ENCODE results near the gene GAB3. TPM values are rescaled to one million over a fixed set of nuclear protein-coding genes. Genes with fewer than 3 reads are reported as not detected.
"Not testable (repeated sequence)": the region's sequence is repeated elsewhere in the genome, so short reads cannot be mapped to it uniquely, and the experiment has no call there.

Gene GAB3
- total RNA-seq, 1 experiment from 2014 or later: 10.7 TPM

- no peak for DNase-seq
- Histone ChIP-seq H3K27me3 (no peaks in the 10 kb centered on the region), H3K9me3 (no peaks in the 10 kb centered on the region), H3K4me3 (no peak overlapping the region), H3K36me3 (no peaks in the 10 kb centered on the region)
Observed at GRCh38 chrX:154654372-154654771, 96.5 kb downstream of the GAB3 start.

GRCh38 chrX:154653413-154653812, 97.5 kb downstream of the GAB3 start, which contains the start of gene CTAG2:
Gene CTAG2 (minus strand): TSS chrX:154653579. CDS start chrX:154653515, 64 bp downstream.
- not testable (repeated sequence) for H3K4me3 ChIP-seq

GRCh38 chrX:154653048-154653401, 97.9 kb downstream of the GAB3 start:
- Histone ChIP-seq H3K36me3 (no peaks in the 10 kb centered on the region), H3K9me3 (no peaks in the 10 kb centered on the region), H3K27me3 (no peaks in the 10 kb centered on the region), H3K4me3 (no peak overlapping the region)
- no peak for DNase-seq

More at GRCh38 chrX:154653413-154653812, 97.5 kb downstream of the GAB3 start, which contains the start of gene CTAG2:
- H3K27me3 ChIP-seq, H3K9me3 ChIP-seq, DNase-seq, H3K36me3 ChIP-seq: not testable (repeated sequence)

GRCh38 chrX:154652311-154653047, 98.4 kb downstream of the GAB3 start:
- DNase-seq: no peak
- no peak overlapping the region for H3K4me3 ChIP-seq

GRCh38 chrX:154650221-154650510, 100.7 kb downstream of the GAB3 start:
- no peak for DNase-seq
- H3K4me3 ChIP-seq: no peak overlapping the region
- H3K36me3 ChIP-seq: no peaks in the 10 kb centered on the region
- H3K9me3 ChIP-seq: no peaks in the 10 kb centered on the region
- H3K27me3 ChIP-seq: no peaks in the 10 kb centered on the region

More at GRCh38 chrX:154652311-154653047, 98.4 kb downstream of the GAB3 start:
- no peaks in the 10 kb centered on the region for H3K27me3 ChIP-seq
- no peaks in the 10 kb centered on the region for H3K36me3 ChIP-seq
- H3K9me3 ChIP-seq: no peaks in the 10 kb centered on the region

- no peak for DNase-seq
- Histone ChIP-seq H3K27me3 (no peaks in the 10 kb centered on the region), H3K36me3 (no peaks in the 10 kb centered on the region), H3K9me3 (no peaks in the 10 kb centered on the region), H3K4me3 (no peak overlapping the region)
Observed at GRCh38 chrX:154649503-154650220, 101.2 kb downstream of the GAB3 start.

- H3K36me3 ChIP-seq: no peaks in the 10 kb centered on the region
- H3K4me3 ChIP-seq: no peak overlapping the region
- no peak for DNase-seq
- no peaks in the 10 kb centered on the region for H3K27me3 ChIP-seq
- H3K9me3 ChIP-seq: no peaks in the 10 kb centered on the region
Observed at GRCh38 chrX:154648931-154649330, 101.9 kb downstream of the GAB3 start.

- not testable (repeated sequence) for DNase-seq
Observed at GRCh38 chrX:154645745-154646378, 105.0 kb downstream of the GAB3 start.

GRCh38 chrX:154643708-154644107, 107.2 kb downstream of the GAB3 start:
- not testable (repeated sequence) for H3K9me3 ChIP-seq, H3K4me3 ChIP-seq, H3K36me3 ChIP-seq, H3K27me3 ChIP-seq, DNase-seq

More at GRCh38 chrX:154645745-154646378, 105.0 kb downstream of the GAB3 start:
- not testable (repeated sequence) for H3K9me3 ChIP-seq, H3K4me3 ChIP-seq, H3K36me3 ChIP-seq, H3K27me3 ChIP-seq

- not testable (repeated sequence) for DNase-seq, H3K4me3 ChIP-seq, H3K9me3 ChIP-seq, H3K36me3 ChIP-seq, H3K27me3 ChIP-seq
Observed at GRCh38 chrX:154641740-154642139, 109.1 kb downstream of the GAB3 start.

- H3K36me3 ChIP-seq, DNase-seq, H3K9me3 ChIP-seq, H3K4me3 ChIP-seq, H3K27me3 ChIP-seq: not testable (repeated sequence)
Observed at GRCh38 chrX:154633661-154634060, 117.2 kb downstream of the GAB3 start.

- DNase-seq, H3K4me3 ChIP-seq, H3K9me3 ChIP-seq, H3K27me3 ChIP-seq, H3K36me3 ChIP-seq: not testable (repeated sequence)
Observed at GRCh38 chrX:154630949-154631348, 119.9 kb downstream of the GAB3 start.

- H3K36me3 ChIP-seq, DNase-seq, H3K27me3 ChIP-seq, H3K4me3 ChIP-seq, H3K9me3 ChIP-seq: not testable (repeated sequence)
Observed at GRCh38 chrX:154628960-154629359, 121.9 kb downstream of the GAB3 start.

Other genes starting within 250 kb of the GAB3 start
- gene FAM3A, start 234.8 kb downstream of the GAB3 start, total RNA-seq (2014; rRNA removed; shearing (Covaris generic); ENCODE audit: low replicate concordance): 22.3 and 48.2 TPM in 2 replicates
- gene G6PD, start 204.2 kb downstream of the GAB3 start, total RNA-seq (2014; rRNA removed; shearing (Covaris generic); ENCODE audit: low replicate concordance): 50.4 and 61.8 TPM in 2 replicates
- 18.5 and 31.4 TPM in 2 replicates for gene IKBKG, start 203.5 kb downstream of the GAB3 start, total RNA-seq (2014; rRNA removed; shearing (Covaris generic); ENCODE audit: low replicate concordance)
- not detected in 2 replicates for gene CTAG1A, start 165.9 kb downstream of the GAB3 start, total RNA-seq (2014; rRNA removed; shearing (Covaris generic); ENCODE audit: low replicate concordance)
- not detected in 2 replicates for gene CTAG1B, start 131.8 kb downstream of the GAB3 start, total RNA-seq (2014; rRNA removed; shearing (Covaris generic); ENCODE audit: low replicate concordance)
- not detected in 2 replicates for gene CTAG2, start 97.5 kb downstream of the GAB3 start, total RNA-seq (2014; rRNA removed; shearing (Covaris generic); ENCODE audit: low replicate concordance)
- 34.1 and 41.0 TPM in 2 replicates for gene DKC1, start 11.8 kb upstream of the GAB3 start, total RNA-seq (2014; rRNA removed; shearing (Covaris generic); ENCODE audit: low replicate concordance)
- 28.9 and 62.7 TPM in 2 replicates for gene MPP1, start 54.4 kb upstream of the GAB3 start, total RNA-seq (2014; rRNA removed; shearing (Covaris generic); ENCODE audit: low replicate concordance)
- gene SMIM9, start 83.6 kb upstream of the GAB3 start, total RNA-seq (2014; rRNA removed; shearing (Covaris generic); ENCODE audit: low replicate concordance): not detected in 2 replicates
- 4.3 TPM in 1 of 2 replicates, not detected in the other for gene F8A1, start 135.3 kb upstream of the GAB3 start, total RNA-seq (2014; rRNA removed; shearing (Covaris generic); ENCODE audit: low replicate concordance)